Central memory CD4-positive, alpha-beta T cell (primary cell): Measurements from ENCODE around the gene SS18.

Experiments
- DNase-seq: peaks from one replicate; pipeline ENCODE4 v3.0.0; 2022

SS18 gene

GRCh38 chr18:25998461-25998860 lies 92.0 kb downstream of the SS18 start:
- DNase-seq, result no peak

- DNase-seq, result no peak
These were observed 97.8 kb downstream of the SS18 start for GRCh38 chr18:25992566-25992965.

GRCh38 chr18:25990473-25990872 lies 99.9 kb downstream of the SS18 start:
- no peak for DNase-seq

GRCh38 chr18:25985707-25986394 lies 104.6 kb downstream of the SS18 start:
- DNase-seq, result no peak

GRCh38 chr18:25983730-25984129 lies 106.7 kb downstream of the SS18 start:
- no peak for DNase-seq

GRCh38 chr18:25982961-25983360 lies 107.5 kb downstream of the SS18 start:
- DNase-seq, result no peak

DNA sequence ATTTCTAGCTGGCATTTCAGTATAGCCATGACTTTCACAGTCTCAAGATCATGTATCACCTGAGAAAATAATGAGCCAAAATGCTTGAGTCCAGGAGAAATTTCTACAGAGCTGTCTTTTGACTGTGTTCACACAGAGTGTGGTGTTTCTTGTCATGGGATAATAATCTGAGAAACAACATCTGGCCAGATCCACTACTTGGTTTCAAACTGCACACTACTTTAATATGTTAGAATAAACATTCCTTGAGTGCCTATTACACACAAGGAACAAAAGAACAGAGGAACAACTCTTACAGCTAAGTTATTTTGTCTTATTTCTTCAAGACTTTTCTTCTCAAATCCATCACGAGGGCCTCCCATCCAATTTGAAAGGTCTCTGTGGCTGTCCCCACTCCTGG lies 108.3 kb downstream of the SS18 start:
- DNase-seq, result no peak

- no peak for DNase-seq
These were observed 110.9 kb downstream of the SS18 start for GRCh38 chr18:25979369-25980040.

DNA sequence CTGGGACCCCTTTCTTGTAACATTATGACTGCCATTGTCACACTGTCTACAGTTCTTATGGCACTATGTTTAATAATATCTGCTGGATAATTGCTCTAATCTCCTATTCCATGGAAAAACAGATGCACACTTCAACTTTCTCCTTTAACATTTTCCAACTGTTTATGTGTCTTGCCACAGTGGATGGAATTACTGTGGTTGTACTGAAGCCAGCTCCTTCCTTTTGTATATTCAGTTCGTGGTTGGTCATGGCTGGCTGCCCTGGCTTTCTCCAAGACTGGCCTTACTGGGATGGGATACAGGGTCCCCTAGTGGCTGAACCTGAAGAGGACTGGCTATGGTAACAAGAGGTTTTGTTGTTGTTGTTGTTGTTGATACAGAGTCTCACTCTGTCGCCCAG lies 113.9 kb downstream of the SS18 start:
- no peak for DNase-seq

DNA sequence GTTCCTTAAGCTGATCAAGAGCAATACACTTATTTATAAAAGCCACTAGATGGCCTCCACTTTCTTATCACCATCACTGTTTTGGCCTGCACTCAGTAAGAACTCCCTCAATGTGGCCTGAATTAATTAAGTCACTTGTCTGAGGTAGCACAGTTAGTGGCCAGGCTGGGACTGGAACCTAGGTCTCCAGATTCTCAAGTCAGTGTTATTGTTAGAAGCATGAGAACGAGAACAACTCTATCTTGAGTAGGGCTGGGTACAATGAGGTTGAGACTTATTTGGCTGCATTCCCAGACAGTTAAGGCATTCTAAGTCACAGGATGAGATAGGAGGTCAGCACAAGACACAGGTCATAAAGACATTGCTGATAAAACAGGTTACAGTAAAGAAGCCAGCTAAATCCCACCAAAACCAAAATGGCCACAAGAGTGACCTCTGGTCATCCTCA lies 115.8 kb downstream of the SS18 start:
- no peak for DNase-seq
